ENCODE measurements around the gene KRT39. TPM values are rescaled to one million over a fixed set of nuclear protein-coding genes. Genes with fewer than 3 reads are reported as not detected.

KRT39 gene
- total and polyA plus RNA-seq, 4 donors: not detected

GRCh38 chr17:41004397-41004796 lies 37.6 kb upstream of the KRT39 start (continued):
- TF ChIP-seq CTCF (IDR thresholded peaks at IDR 0.05; ENCODE audit: low read depth, low read length, missing input control): no peak
- TF ChIP-seq ZBTB33 (IDR thresholded peaks at IDR 0.05): no peak
- TF ChIP-seq FOXA2 (IDR thresholded peaks at IDR 0.05): no peak

GRCh38 chr17:41003926-41004325 lies 37.2 kb upstream of the KRT39 start:
- H3K9me3 ChIP-seq (ENCODE audit: control insufficient read depth in 4 of 4, low read length in 3 of 4): no peaks in the 10 kb centered on the region
- no peak for DNase-seq (ENCODE audit: low spot score)
- H3K4me3 ChIP-seq (ENCODE audit: low read depth in 1 of 3, low read length in 3 of 3): no peak overlapping the region
- 64% methylated on average over 4 of the region's 4 CpGs for WGBS
- no peak overlapping the region for H3K27ac ChIP-seq (ENCODE audit: low read depth in 1 of 2, low read length in 2 of 2)
- H3K4me1 ChIP-seq (ENCODE audit: control insufficient read depth in 4 of 4, insufficient read depth in 4 of 4, low read length in 3 of 4): no peaks in the 10 kb centered on the region
- no peaks in the 10 kb centered on the region for H3K36me3 ChIP-seq (ENCODE audit: control insufficient read depth in 4 of 4, insufficient read depth in 3 of 4, low read depth in 1 of 4, low read length in 3 of 4)
- no peak for TF ChIP-seq RAD21 (IDR thresholded peaks at IDR 0.05)
- no peak for TF ChIP-seq FOXA1 (IDR thresholded peaks at IDR 0.05)
- TF ChIP-seq NR2F2 (IDR thresholded peaks at IDR 0.05): no peak
- H3K27me3 ChIP-seq (ENCODE audit: control insufficient read depth in 4 of 4, insufficient read depth in 4 of 4, low read length in 3 of 4): peaks cover 0 to 3% (median 0%) of the 10 kb centered on the region in 4 donors
- no peak overlapping the region for H3K9ac ChIP-seq (ENCODE audit: low read depth in 1 of 2, low read length in 2 of 2)

GRCh38 chr17:41002814-41003213 lies 36.1 kb upstream of the KRT39 start:
- H3K27ac ChIP-seq (ENCODE audit: low read depth in 1 of 2, low read length in 2 of 2): no peak overlapping the region
- WGBS: 39% methylated on average over 5 of the region's 5 CpGs
- TF ChIP-seq TAF1 (conservative IDR thresholded peaks at IDR 0.05) (no peak), NR2F2 (IDR thresholded peaks at IDR 0.05) (no peak), HNF4G (IDR thresholded peaks at IDR 0.05) (no peak), CTCF (IDR thresholded peaks at IDR 0.05; ENCODE audit: low read depth, low read length, missing input control) (no peak), RAD21 (IDR thresholded peaks at IDR 0.05) (no peak)

GRCh38 chr17:41001795-41002194 lies 35.0 kb upstream of the KRT39 start:
- DNase-seq (ENCODE audit: low spot score): no peak
- Histone ChIP-seq H3K27ac (ENCODE audit: low read depth in 1 of 2, low read length in 2 of 2) (no peak overlapping the region), H3K4me3 (ENCODE audit: low read depth in 1 of 3, low read length in 3 of 3) (no peak overlapping the region), H3K4me1 (ENCODE audit: control insufficient read depth in 4 of 4, insufficient read depth in 4 of 4, low read length in 3 of 4) (no peaks in the 10 kb centered on the region), H3K27me3 (ENCODE audit: control insufficient read depth in 4 of 4, insufficient read depth in 4 of 4, low read length in 3 of 4) (peaks cover 0 to 3% (median 0%) of the 10 kb centered on the region in 4 donors), H3K9me3 (ENCODE audit: control insufficient read depth in 4 of 4, low read length in 3 of 4) (no peaks in the 10 kb centered on the region), H3K9ac (ENCODE audit: low read depth in 1 of 2, low read length in 2 of 2) (no peak overlapping the region), H3K36me3 (ENCODE audit: control insufficient read depth in 4 of 4, insufficient read depth in 3 of 4, low read depth in 1 of 4, low read length in 3 of 4) (no peaks in the 10 kb centered on the region)
- WGBS: 81% methylated on average over 4 of the region's 4 CpGs
- TF ChIP-seq HNF4G (IDR thresholded peaks at IDR 0.05) (no peak), REST (IDR thresholded peaks at IDR 0.05) (no peak), FOXA2 (IDR thresholded peaks at IDR 0.05) (no peak), RXRA (IDR thresholded peaks at IDR 0.05) (no peak), EGR1 (IDR thresholded peaks at IDR 0.05; ENCODE audit: low read depth in 2 of 2) (no peak), JUND (IDR thresholded peaks at IDR 0.05) (no peak), ZBTB33 (IDR thresholded peaks at IDR 0.05) (no peak), TAF1 (conservative IDR thresholded peaks at IDR 0.05) (no peak), FOXA1 (IDR thresholded peaks at IDR 0.05) (no peak), MAX (IDR thresholded peaks at IDR 0.05) (no peak)

More at GRCh38 chr17:41002814-41003213, 36.1 kb upstream of the KRT39 start:
- H3K36me3 ChIP-seq (ENCODE audit: control insufficient read depth in 4 of 4, insufficient read depth in 3 of 4, low read depth in 1 of 4, low read length in 3 of 4): no peaks in the 10 kb centered on the region
- H3K4me1 ChIP-seq (ENCODE audit: control insufficient read depth in 4 of 4, insufficient read depth in 4 of 4, low read length in 3 of 4): no peaks in the 10 kb centered on the region
- peaks cover 0 to 3% (median 0%) of the 10 kb centered on the region in 4 donors for H3K27me3 ChIP-seq (ENCODE audit: control insufficient read depth in 4 of 4, insufficient read depth in 4 of 4, low read length in 3 of 4)
- DNase-seq (ENCODE audit: low spot score): no peak
- no peak overlapping the region for H3K9ac ChIP-seq (ENCODE audit: low read depth in 1 of 2, low read length in 2 of 2)
- no peaks in the 10 kb centered on the region for H3K9me3 ChIP-seq (ENCODE audit: control insufficient read depth in 4 of 4, low read length in 3 of 4)
- H3K4me3 ChIP-seq (ENCODE audit: low read depth in 1 of 3, low read length in 3 of 3): no peak overlapping the region
